ENCODE measurements around the gene SPINK1. TPM values are rescaled to one million over a fixed set of nuclear protein-coding genes. Genes with fewer than 3 reads are reported as not detected.
A peak's percentile ranks its signal among the peaks of the same experiment; 100 is the strongest.
"Not testable (repeated sequence)": the region's sequence is repeated elsewhere in the genome, so short reads cannot be mapped to it uniquely, and the experiment has no call there.

Gene SPINK1
- total RNA-seq, 1 donor from 2014 or later: not detected

GRCh38 chr5:147854894-147855773 lies 23.7 kb upstream of the SPINK1 start:
- no peak for DNase-seq

GRCh38 chr5:147854331-147854730 lies 22.9 kb upstream of the SPINK1 start:
- DNase-seq: no peak

- DNase-seq: no peak
Measured at GRCh38 chr5:147853372-147853987, 22.0 kb upstream of the SPINK1 start.

- no peak for DNase-seq
Measured at GRCh38 chr5:147852365-147852764, 20.9 kb upstream of the SPINK1 start.

GRCh38 chr5:147851578-147851977 lies 20.1 kb upstream of the SPINK1 start:
- DNase-seq: no peak

GRCh38 chr5:147849226-147849625 lies 17.8 kb upstream of the SPINK1 start:
- DNase-seq: no peak

GRCh38 chr5:147845618-147846017 lies 14.1 kb upstream of the SPINK1 start:
- DNase-seq: no peak

- DNase-seq: no peak
Measured at GRCh38 chr5:147844846-147845245, 13.4 kb upstream of the SPINK1 start.

GRCh38 chr5:147842869-147843268 lies 11.4 kb upstream of the SPINK1 start:
- DNase-seq: no peak

- DNase-seq: no peak
Measured at GRCh38 chr5:147836439-147836838, 5.0 kb upstream of the SPINK1 start.

GRCh38 chr5:147835386-147835798 lies 3.9 kb upstream of the SPINK1 start:
- DNase-seq: no peak

- DNase-seq: peak; percentile 74
Measured at GRCh38 chr5:147832541-147832940, 1.1 kb upstream of the SPINK1 start.

- no peak for DNase-seq
Measured at GRCh38 chr5:147830035-147830434, 1.4 kb downstream of the SPINK1 start.

GRCh38 chr5:147827017-147827416 lies 4.5 kb downstream of the SPINK1 start:
- DNase-seq: not testable (repeated sequence)

- DNase-seq: peak; percentile 84
Measured at GRCh38 chr5:147826361-147826760, 5.1 kb downstream of the SPINK1 start.

GRCh38 chr5:147822686-147823491 lies 8.6 kb downstream of the SPINK1 start:
- peak; percentile 87 for DNase-seq

- not testable (repeated sequence) for DNase-seq
Measured at GRCh38 chr5:147822222-147822621, 9.2 kb downstream of the SPINK1 start.

GRCh38 chr5:147821766-147822165 lies 9.7 kb downstream of the SPINK1 start:
- DNase-seq: no peak

GRCh38 chr5:147819261-147819770 lies 12.2 kb downstream of the SPINK1 start:
- peak; percentile 56 for DNase-seq

- DNase-seq: no peak
Measured at GRCh38 chr5:147818290-147818689, 13.2 kb downstream of the SPINK1 start.

GRCh38 chr5:147813696-147814095 lies 17.8 kb downstream of the SPINK1 start:
- DNase-seq: no peak

- no peak for DNase-seq
Measured at GRCh38 chr5:147809830-147810666, 21.4 kb downstream of the SPINK1 start.
